Measurements from ENCODE around the gene TLX1.
"Not testable (repeated sequence)": the region's sequence is repeated elsewhere in the genome, so short reads cannot be mapped to it uniquely, and the experiment has no call there.

Gene TLX1

DNA sequence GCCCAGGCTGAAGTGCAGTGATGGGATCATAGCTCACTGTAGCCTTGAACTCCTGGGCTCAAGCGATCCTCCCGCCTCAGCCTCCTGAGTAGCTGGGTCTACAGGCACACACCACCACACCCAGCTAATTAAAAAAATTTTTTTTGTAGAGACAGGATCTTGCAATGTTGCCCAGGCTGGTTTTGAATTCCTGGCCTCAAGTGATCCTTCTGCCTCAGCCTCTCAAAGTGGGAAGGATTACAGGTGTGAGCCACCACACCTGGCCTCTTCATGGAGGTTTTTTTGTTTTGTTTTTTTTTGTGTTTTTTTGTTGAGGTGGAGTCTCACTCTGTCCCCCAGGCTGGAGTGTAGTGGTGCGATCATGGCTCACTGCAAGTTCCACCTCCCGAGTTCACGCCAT, 23.4 kb downstream of the TLX1 start:
- not testable (repeated sequence) for DNase-seq

- no peak for DNase-seq
Observed at GRCh38 chr10:101155896-101156295, 24.8 kb downstream of the TLX1 start.

DNA sequence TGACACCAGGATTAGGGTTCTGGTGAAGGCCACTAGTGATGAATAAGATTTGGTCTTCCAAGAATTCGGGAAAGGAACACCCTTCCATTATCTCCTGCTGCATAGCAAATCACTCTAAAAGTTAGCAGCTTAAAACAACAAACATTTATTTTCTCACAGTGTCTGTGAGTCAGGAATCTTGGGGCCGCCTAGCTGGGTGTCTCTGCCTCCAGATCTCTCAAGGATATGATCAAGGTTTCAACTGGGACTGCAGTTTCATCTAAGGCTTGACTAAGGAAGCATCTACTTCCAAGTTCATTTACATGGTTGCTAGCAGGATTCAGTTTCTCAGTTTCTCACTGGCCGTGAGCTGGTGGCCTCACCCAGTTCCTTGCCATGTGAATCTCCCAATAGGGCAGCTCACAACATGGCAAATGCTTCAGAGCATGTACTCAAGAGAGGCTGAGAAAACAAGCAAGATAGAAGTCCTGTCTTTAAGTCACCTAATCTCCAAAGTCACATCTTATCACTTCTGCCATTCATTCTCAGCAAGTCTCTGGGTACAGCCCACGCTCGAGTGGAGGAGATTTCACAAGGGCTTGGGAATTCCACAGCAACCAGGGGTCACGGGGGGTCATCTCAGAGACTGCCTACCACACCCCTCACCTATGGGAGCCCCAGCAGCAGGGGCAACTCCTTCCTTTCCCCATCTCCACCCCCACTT, 26.8 kb downstream of the TLX1 start:
- no peak for DNase-seq

DNA sequence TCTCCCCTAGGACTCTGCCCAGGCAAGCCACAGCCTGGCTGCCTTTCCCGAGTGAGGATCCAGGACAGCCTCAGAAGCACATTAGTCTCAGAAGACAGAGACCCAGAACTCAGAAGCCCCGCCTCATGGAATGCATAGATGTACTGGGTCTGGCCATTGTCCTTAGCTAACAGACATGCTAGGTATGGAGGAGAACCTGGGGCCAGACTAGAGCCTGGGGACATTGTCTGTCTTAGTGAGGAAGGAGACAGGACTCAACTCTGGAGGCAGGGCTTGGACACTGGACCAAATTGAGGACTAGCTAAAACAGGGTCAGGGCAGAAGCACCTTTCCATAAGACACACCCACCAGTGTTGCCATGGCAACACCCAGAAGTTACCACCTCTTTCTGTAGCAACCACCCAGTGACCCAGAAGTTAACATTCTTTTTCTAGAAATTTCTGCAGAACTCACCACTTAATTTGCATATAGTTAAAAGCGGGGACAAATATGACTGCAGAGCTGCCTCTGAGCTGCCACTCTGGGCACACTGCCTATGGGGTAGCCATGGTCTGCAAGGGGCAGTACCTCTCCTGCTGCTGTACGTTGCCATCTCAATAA, 27.5 kb downstream of the TLX1 start:
- DNase-seq: no peak

- peak; percentile 65 for DNase-seq
Observed at GRCh38 chr10:101161494-101162299, 30.6 kb downstream of the TLX1 start.

DNA sequence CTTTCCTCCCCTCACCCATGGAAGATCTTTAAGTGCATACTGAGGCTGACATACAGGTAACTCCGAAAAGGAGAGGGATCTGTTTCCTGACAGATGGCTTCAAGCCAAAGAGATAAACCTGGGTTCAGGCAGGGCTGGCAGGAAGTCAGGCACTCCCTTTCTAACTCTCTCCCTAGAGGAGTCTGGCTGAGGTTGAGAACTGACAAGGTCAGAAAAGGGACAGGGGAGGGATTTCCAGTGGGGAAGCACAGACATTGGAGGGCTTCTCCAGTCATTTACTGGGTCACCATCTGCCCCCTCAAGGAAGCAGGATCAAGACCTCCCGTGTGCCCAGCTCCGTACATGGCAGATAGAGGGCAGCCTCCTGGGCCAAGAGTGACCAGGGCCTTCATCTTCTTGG, 31.6 kb downstream of the TLX1 start:
- no peak for DNase-seq

DNA sequence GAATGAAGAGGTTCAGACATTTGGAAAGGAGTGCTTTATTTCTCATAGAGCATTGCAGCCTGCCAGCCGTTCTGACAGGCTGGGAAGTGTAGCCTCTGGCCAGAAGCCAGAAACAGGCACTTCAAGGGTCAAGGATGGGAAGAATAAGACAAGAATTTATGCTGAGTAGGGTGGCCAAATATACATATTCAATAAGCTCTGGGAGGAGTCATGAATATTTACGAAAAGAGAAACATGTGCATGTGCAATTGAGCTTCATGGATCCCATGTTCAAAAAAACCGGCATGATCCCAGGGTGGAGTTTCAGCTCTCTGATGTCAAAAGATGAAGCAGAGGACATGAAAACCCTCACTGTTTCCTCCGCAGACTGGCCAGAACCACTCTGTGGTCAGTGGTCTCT, 32.9 kb downstream of the TLX1 start:
- no peak for DNase-seq

DNA sequence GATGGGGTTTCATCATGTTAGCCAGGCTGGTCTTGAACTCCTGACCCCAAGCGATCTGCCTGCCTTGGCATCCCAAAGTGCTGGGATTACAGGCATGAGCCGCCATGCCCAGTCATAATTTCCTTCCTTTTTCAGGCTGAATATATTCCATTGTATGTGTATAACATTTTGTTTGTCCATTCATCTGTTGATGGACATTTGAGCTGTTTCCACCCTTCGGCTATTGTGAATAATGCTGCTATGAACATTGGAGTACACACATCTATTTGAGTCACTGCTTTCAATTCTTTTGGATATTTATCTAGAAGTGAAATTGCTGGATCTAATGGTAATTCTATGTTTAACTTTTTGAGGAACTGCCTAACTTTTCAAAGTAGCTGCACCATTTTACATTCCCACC, 34.6 kb downstream of the TLX1 start:
- no peak for DNase-seq

GRCh38 chr10:101166430-101166829, 35.3 kb downstream of the TLX1 start:
- DNase-seq: no peak

- no peak for DNase-seq
Observed at GRCh38 chr10:101172741-101173140, 41.6 kb downstream of the TLX1 start.

- no peak for DNase-seq
Observed at GRCh38 chr10:101174319-101174718, 43.2 kb downstream of the TLX1 start.

DNA sequence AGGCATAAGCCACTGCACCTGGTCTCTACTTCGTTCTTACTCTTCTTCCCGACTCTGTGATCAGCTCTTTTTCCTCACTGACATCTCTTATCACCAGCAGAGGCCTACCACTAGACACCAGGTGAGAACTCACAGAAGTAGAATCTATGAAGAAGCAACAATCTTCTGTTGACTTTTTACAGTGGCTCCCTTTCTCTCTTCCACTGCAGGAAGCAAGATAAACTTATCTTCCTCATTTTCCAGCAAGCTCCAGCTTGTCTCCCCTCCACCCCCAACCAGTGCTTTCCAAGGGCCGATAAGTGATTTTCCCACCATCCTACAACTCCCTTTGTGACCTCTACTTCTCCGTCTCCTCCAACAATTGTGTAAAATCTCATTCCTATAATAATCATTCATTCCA, 45.5 kb downstream of the TLX1 start:
- no peak for DNase-seq

- DNase-seq: no peak
Observed at GRCh38 chr10:101182936-101183335, 51.8 kb downstream of the TLX1 start.

DNA sequence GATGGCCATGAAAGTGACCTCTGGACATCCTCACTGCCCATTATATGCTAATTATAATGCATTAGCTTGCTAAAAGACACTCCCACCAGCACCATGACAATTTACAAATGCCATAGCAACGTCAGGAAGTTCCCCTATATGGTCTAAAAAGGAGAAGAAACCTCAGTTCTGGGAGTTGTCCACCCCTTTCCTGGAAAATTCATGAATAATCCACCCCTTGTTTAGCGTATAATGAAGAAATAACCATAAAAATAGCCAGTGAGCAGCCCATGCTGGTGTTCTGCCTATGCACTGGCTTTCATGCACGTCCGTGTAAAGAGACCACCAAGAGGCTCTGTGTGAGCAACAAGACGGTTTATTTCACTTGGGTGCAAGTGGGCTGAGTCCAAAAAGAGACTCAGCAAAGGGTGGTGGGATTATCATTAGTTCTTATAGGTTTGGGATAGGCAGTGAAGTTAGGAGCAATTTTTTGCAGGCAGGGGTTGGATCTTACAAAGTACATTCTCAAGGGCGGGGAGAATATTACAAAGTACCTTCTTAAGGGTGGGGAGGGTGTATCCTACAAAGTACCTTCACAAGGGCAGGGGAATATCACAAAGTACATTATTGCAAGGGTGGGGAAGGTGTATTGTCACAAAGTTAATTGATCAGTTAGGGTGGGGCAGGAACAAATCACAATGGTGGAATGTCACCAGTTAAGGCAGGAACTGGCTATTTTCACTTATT, 52.5 kb downstream of the TLX1 start:
- DNase-seq: no peak
